GM19023 (cell line): ENCODE data around the gene JSRP1.

ENCODE experiments used
- ATAC-seq: cut with Tn5 transposase; IDR thresholded peaks from one replicate; pipeline ENCODE4 v1.9.1; 2021; ENCODE audit warnings: mild to moderate bottlenecking, moderate library complexity; ENCODE audit not compliant: unreplicated experiment

The JSRP1 gene, protein sequence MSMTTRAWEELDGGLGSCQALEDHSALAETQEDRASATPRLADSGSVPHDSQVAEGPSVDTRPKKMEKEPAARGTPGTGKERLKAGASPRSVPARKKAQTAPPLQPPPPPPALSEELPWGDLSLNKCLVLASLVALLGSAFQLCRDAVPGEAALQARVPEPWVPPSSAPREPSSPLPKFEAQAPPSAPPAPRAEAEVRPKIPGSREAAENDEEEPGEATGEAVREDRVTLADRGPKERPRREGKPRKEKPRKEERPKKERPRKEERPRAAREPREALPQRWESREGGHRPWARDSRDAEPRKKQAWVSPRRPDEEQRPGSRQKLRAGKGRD

GRCh38 chr19:2255982-2256685 is at the start of gene JSRP1:
TSS of gene JSRP1 (minus strand) at chr19:2256417. CDS start at chr19:2255314, 1,103 bp downstream.
- no peak for ATAC-seq

DNA sequence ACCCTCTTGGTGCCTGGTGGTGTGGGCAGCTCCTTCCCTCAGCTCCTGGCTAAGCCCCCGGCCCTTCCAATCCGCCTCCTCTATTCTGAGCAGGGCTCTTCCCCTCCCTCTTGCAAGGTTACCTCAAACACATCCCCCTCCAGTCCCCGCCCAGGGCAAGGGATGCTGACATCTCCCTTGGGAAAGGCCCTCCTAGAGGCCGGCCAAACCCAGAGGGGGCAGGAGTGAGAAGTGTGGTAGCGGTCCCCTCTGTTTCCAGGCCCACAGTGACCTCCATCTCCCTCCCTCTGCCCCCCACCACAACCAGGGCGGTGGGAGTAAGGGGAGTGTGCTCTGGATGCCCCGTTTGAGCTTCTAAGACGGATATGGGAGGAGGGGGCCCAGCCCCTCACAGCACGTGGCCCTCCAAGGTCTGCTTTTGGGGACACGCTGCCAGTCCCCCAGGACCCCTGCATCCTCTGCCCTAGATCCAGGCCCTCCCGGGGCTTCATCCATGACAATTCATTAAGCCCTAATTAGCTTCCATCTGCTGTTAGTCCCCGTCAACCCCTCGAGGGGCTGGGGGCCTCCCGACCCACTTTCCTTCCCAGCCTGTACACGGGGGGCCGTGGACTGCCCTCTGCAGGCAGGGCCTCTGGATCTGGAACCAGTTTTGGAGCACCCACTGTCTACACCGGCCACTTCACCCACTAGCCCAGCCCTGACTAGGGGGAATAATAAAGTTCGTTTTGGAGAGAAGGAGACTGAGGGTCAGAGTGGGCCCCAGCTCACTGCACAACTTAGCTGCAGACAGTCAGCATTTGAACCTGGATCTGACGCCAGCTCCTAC is 49.4 kb upstream of the JSRP1 start:
- no peak for ATAC-seq

- no peak for ATAC-seq
These were observed 47.1 kb upstream of the JSRP1 start for GRCh38 chr19:2303211-2303798.

GRCh38 chr19:2302319-2303210 is 46.3 kb upstream of the JSRP1 start:
- ATAC-seq = no peak

GRCh38 chr19:2300533-2300932 is 44.3 kb upstream of the JSRP1 start:
- no peak for ATAC-seq

- ATAC-seq = no peak
These were observed 39.9 kb upstream of the JSRP1 start for GRCh38 chr19:2296141-2296540.

DNA sequence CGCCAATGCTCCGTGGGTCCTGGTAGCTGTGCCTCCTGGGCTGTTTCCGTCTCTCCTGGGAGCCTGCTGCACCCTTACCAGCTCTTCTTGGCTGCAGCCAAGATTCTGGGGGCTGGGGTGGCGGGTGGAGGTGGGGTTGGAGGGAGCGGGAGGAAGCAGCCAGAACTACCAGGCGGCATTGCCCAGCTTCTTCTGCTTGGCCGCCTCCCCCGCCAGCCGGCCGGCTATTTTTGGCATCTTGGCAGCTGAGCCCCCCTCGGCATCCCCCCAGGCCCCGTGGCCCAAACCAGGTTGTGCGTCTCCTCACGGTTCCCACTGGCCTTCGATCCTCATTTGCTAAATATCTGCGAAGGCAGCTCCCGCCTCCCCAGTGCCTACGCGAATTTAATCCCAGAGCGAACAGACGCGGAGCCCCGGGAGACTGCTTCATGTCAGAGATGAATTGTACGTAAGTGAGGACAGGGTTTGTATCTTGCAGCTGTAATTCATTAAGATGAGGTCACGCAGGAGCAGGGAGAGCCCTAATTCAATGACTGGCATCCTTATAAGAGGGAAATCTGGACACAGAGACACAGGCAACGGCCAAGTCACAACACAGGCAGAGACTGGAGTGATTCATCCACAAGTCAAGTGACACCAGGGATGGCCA is 38.6 kb upstream of the JSRP1 start:
- ATAC-seq = no peak

GRCh38 chr19:2291185-2291751 is 35.1 kb upstream of the JSRP1 start:
- ATAC-seq = no peak

DNA sequence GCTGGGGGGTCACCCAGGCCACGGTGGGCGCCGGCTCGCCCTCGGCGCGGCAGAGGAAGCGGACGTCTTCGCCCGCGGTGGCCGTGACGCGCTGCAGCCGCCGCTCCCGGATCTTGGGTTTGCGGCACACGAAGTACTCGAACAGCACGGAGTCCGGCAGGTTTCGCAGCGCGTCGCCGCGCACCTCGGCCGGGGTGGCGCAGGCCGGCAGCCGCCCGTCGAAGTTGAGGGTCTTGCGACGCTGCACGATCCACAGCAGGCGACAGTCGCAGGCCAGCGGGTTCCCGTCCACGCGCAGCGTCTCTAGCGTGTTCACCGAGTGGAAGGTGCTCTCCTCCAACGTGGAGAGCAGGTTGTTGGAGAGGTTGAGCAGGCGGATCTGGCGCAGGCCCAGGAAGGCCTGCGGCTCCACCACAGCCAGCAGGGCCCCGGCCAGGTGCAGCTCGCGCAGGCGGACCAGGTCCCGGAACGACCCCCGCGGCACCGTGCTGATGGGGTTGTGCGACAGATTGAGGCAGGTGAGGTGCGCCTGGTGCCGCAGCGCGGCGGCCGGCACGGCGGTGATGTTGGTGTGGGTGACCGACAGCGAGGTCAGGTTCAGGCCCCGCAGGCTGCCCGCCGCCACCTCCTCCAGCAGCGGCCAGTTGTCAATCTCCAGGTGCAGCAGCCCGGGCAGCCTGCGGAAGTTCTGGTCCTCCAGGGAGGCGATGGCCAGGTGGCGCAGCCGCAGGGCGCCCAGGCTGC is 34.4 kb upstream of the JSRP1 start:
- ATAC-seq = no peak

DNA sequence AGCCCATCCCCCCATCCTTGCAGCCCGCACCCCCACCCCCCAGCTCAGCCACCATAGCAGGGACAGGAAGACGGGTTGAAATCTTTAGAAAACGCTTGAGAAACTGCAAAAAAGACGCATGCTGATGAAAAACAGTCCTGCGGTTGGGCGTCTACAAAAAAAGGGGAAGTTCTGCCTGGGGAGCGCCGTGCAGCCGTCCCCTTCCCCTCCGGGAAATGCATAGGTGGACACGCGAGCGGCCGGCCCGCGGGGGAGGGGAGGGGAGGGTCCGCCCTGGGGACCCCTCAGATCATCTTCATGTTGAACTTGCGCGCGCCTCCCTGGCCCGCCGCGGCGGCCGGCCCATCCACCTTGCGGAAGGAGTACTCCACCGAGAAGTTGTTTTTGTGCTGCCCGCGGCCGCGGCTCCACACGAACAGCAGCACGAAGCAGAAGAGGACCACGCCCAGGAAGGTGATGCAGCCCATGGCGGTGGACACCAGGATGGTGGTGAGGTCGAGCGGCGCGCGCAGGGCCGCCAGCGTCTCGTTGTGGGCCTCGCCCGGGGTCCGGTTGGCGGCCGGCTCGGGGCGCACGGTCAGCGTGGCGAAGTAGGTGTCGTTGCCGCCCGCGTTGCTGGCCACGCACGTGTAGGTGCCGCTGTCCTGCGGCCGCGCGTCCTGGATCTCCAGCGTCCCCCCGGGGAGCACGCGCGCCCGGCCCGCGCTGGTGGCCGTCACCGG is 33.7 kb upstream of the JSRP1 start:
- no peak for ATAC-seq

GRCh38 chr19:2288818-2289713 is 32.8 kb upstream of the JSRP1 start:
- no peak for ATAC-seq

GRCh38 chr19:2288338-2288817 is 32.2 kb upstream of the JSRP1 start:
- no peak for ATAC-seq

GRCh38 chr19:2287585-2288337 is 31.5 kb upstream of the JSRP1 start:
- ATAC-seq = no peak

- no peak for ATAC-seq
These were observed 30.4 kb upstream of the JSRP1 start for GRCh38 chr19:2286402-2287140.

GRCh38 chr19:2283835-2284507 is 27.8 kb upstream of the JSRP1 start:
- no peak for ATAC-seq
